H1 (cell line): ENCODE data around the gene CFP. TPM values are rescaled to one million over a fixed set of nuclear protein-coding genes. Genes with fewer than 3 reads are reported as not detected.
A peak's percentile ranks its signal among the peaks of the same experiment; 100 is the strongest.

Experiments
- CBX5 ChIP-seq: fragments of 300-800, 300-1000 bp; sonication (generic); IDR thresholded peaks from 2 replicates; pipeline ENCODE4 v1.7.1; 2016; ENCODE audit warnings: antibody characterized with exemption, low read length, low read depth
- CREB1 ChIP-seq: IDR thresholded peaks from 2 replicates; pipeline ENCODE4 v1.6.1; 2012; ENCODE audit warnings: inconsistent platforms
- EP300 ChIP-seq, 2 experiments: IDR thresholded peaks; 1 replicate in 1 of 2; 2 replicates in 1 of 2; pipeline ENCODE4 v1.6.1; 2011 to 2012; ENCODE audit warnings: low read depth in 2 of 2, low read length in 2 of 2, mild to moderate bottlenecking in 2 of 2, borderline replicate concordance in 1 of 2, inconsistent platforms in 1 of 2, moderate library complexity in 1 of 2
- FOSL1 ChIP-seq: IDR thresholded peaks from 2 replicates; pipeline ENCODE4 v1.6.1; 2011; ENCODE audit warnings: mild to moderate bottlenecking, low read depth, low read length, moderate library complexity; ENCODE audit not compliant: insufficient read depth
- JUND ChIP-seq: IDR thresholded peaks from 2 replicates; pipeline ENCODE4 v1.6.1; 2011; ENCODE audit warnings: mild to moderate bottlenecking, improper control_type of control experiment, low read length
- NRF1 ChIP-seq: IDR thresholded peaks from 2 replicates; pipeline ENCODE4 v1.6.1; 2011; ENCODE audit warnings: mild to moderate bottlenecking, low read depth, low read length, improper control_type of control experiment
- PHF8 ChIP-seq: fragments of 200-600 bp; sonication (generic); conservative IDR thresholded peaks from 2 replicates; pipeline ENCODE4 v1.7.1; 2012; ENCODE audit warnings: low read depth, mild to moderate bottlenecking, inconsistent platforms, low read length, moderate library complexity
- SRF ChIP-seq: IDR thresholded peaks from 2 replicates; pipeline ENCODE4 v1.6.1; 2011; ENCODE audit warnings: mild to moderate bottlenecking, low read depth, low read length, moderate library complexity
- SUZ12 ChIP-seq: fragments of 200-600 bp; sonication (generic); IDR thresholded peaks from 2 replicates; pipeline ENCODE4 v1.6.1; 2012; ENCODE audit warnings: mild to moderate bottlenecking, inconsistent platforms, low read length, moderate library complexity, mixed read lengths
- TBP ChIP-seq: IDR thresholded peaks from 2 replicates; pipeline ENCODE4 v1.6.1; 2011; ENCODE audit warnings: low read depth, low read length, improper control_type of control experiment
- polyA plus RNA-seq, 7 experiments: library from polyadenylated mRNA; depleted of rRNA in 3 of 7; stranded (reverse) in 5 of 7; unstranded in 2 of 7; fragments of >200 nt in 5 of 7; fragments of 200-250 nt in 2 of 7; gene quantifications; 1 replicate in 5 of 7; 2 replicates in 1 of 7; 4 replicates in 1 of 7; pipeline versions ENCODE4 v1.2.1 to v1.2.3, GENCODE V29; 2011 to 2013; ENCODE audit warnings: missing spikeins in 2 of 7, mixed read lengths in 2 of 7
- total RNA-seq: library from RNA; stranded (reverse); fragmentation: NEBNext Ultra II Directional; extraction: Animal tissue kit (Norgen Biotek cat#: 25700); gene quantifications from 2 replicates; pipeline ENCODE4 v1.2.1, GENCODE V29; 2021
- TF ChIP-seq, protein P1 (sequence below), 3 experiments: IDR thresholded peaks; 1 replicate in 2 of 3; 2 replicates in 1 of 3; pipeline versions ENCODE4 v1.5.1 to v1.6.1; 2011; ENCODE audit warnings: low read length in 3 of 3, mild to moderate bottlenecking in 3 of 3, inconsistent platforms in 2 of 3, low read depth in 1 of 3, moderate library complexity in 1 of 3; ENCODE audit not compliant: insufficient read depth in 1 of 3; ENCODE audit errors: control extremely low read depth in 1 of 3

The CFP gene
- total and polyA plus RNA-seq, 2 of the 8 experiments (the other 6 are each of a cell fraction or from before 2014, with no cell fraction given): 0.76 to 2.2 TPM

DNA sequence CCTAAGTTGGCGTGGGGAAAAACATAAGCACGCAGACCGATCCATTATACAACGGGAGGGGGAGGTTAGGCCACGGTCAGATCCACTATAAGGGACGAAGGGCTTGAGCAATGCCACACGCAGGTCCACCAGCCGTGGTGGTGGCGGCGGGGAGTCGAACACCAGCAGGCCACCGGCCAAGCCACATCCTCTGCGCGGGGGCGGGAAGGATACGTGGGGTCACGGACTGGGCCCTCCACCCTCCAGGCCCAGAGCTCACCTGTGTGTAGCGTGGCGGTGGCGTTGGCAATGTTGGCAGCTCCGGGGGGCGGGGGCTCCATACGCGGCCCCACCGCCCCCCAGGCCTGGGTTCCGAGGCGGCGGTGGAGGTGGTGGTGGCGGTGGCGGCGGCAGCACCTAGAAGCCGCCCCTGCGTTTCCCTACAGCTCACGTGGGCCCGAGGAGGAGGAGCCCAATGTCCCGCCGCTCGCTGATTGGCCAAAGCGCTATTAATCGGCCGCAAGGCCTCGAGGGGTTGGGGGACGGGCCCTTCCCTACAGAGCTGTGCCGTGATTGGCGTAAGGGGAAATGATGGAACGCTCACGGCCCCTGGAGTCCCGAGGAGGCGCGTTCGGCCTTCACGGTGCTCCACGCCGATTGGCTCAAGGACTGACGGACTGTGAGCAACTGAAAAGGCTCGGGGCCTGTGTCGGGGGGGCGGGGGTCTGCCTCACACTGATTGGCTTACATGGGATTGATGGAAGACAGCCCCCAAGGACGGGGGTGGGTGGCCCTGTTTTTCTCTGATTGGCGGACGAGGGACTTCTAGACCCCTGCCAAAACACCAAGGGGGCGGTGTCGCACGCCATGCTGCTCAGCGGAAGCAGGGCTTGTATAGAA, 20.7 kb upstream of the CFP start, which contains the start of gene ELK1 (continued):
- TF ChIP-seq JUND (no peak), TBP (peak; percentile 19; the same call in 1 of the 2 replicates), PHF8 (no peak; the same call in 1 of the 2 replicates), SRF (no peak), CREB1 (peak; percentile 43), EP300 (IDR thresholded peaks at IDR 0.05; ENCODE audit: borderline replicate concordance in 1 of 2, low read depth in 2 of 2, low read length in 2 of 2) (no peak), SUZ12 (no peak), NRF1 (no peak), FOSL1 (no peak), CBX5 (no peak)
- TF ChIP-seq, protein P1, sequence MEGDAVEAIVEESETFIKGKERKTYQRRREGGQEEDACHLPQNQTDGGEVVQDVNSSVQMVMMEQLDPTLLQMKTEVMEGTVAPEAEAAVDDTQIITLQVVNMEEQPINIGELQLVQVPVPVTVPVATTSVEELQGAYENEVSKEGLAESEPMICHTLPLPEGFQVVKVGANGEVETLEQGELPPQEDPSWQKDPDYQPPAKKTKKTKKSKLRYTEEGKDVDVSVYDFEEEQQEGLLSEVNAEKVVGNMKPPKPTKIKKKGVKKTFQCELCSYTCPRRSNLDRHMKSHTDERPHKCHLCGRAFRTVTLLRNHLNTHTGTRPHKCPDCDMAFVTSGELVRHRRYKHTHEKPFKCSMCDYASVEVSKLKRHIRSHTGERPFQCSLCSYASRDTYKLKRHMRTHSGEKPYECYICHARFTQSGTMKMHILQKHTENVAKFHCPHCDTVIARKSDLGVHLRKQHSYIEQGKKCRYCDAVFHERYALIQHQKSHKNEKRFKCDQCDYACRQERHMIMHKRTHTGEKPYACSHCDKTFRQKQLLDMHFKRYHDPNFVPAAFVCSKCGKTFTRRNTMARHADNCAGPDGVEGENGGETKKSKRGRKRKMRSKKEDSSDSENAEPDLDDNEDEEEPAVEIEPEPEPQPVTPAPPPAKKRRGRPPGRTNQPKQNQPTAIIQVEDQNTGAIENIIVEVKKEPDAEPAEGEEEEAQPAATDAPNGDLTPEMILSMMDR (IDR thresholded peaks at IDR 0.05; ENCODE audit: control extremely low read depth in 1 of 3, insufficient read depth in 1 of 3, low read depth in 1 of 3, low read length in 3 of 3): no peak
- TF ChIP-seq, all 59 proteins: peak for 5
